Measurements from ENCODE around the gene OSBPL8.

- TF ChIP-seq POLR2AphosphoS5 (IDR thresholded peaks at IDR 0.05; ENCODE audit: low read depth) (no peak), CTCF (conservative IDR thresholded peaks at IDR 0.05; ENCODE audit: low read depth in 2 of 2) (no peak), EZH2 (IDR thresholded peaks at IDR 0.05; ENCODE audit: low read depth, unreplicated experiment) (no peak), CREB1 (CRISPR knock-in tag; IDR thresholded peaks at IDR 0.05; ENCODE audit: low read depth) (no peak), STAT1 (IDR thresholded peaks at IDR 0.05; ENCODE audit: unreplicated experiment) (no peak), REST (IDR thresholded peaks at IDR 0.05; ENCODE audit: unreplicated experiment) (no peak), JUNB (IDR thresholded peaks at IDR 0.05; ENCODE audit: unreplicated experiment) (no peak), EZH2phosphoT487 (IDR thresholded peaks at IDR 0.05; ENCODE audit: unreplicated experiment) (no peak), ZNF114 (CRISPR knock-in tag; IDR thresholded peaks at IDR 0.05) (no peak)
Observed at GRCh38 chr12:76555231-76555767, 4.3 kb downstream of the OSBPL8 start.

All from GM23338 (cell line).